B cell (primary cell): ENCODE measurements around the gene PRUNE2. TPM values are rescaled to one million over a fixed set of nuclear protein-coding genes. Genes with fewer than 3 reads are reported as not detected.

Experiments
- ATAC-seq: fragments of 200-7000 bp; cut with Tn5 transposase; one replicate; pipeline ENCODE4 v1.10.0; 2021; ENCODE audit warnings: low read depth, mild to moderate bottlenecking, moderate number of reproducible peaks, moderate library complexity
- CTCF ChIA-PET: fragments of 350-600 bp; sonication (Branson Sonifier 250); formaldehyde crosslinking; loops from one replicate; lab custom pipeline; 2021; ENCODE audit warnings: antibody characterized with exemption, inconsistent platforms; lab: Charles Lee
- POLR2A ChIA-PET: fragments of 350-600 bp; sonication (Branson Sonifier 250); formaldehyde crosslinking; loops from one replicate; lab custom pipeline; 2021; ENCODE audit warnings: antibody characterized with exemption; lab: Charles Lee
- DNase-seq: peaks from one replicate; pipeline ENCODE4 v3.0.0; 2013
- H2AFZ ChIP-seq: 2 replicates; pipeline ENCODE4 v1.6.1; 2012; ENCODE audit warnings: mild to moderate bottlenecking, low read depth, low read length; ENCODE audit not compliant: insufficient read depth, poor library complexity, severe bottlenecking
- H3K27ac ChIP-seq, 2 donors: 1 replicate in 1 of 2; 2 replicates in 1 of 2; pipeline ENCODE4 v1.5.1; 2012 to 2013; ENCODE audit warnings: low read length in 2 of 2, mild to moderate bottlenecking in 2 of 2, moderate library complexity in 1 of 2
- H3K27me3 ChIP-seq, 4 experiments: fragments of 200-600 bp in 1 of 4; sonication (generic) in 1 of 4; replicated peaks in 1 of 4; 1 replicate in 2 of 4; 2 replicates in 2 of 4; pipeline versions ENCODE4 v1.6.1 to v1.7.0; 2013 to 2016; ENCODE audit warnings: low read length in 3 of 4, mild to moderate bottlenecking in 2 of 4, mixed read lengths in 1 of 4, moderate library complexity in 1 of 4; ENCODE audit not compliant: insufficient read depth in 4 of 4, control insufficient read depth in 3 of 4; ENCODE audit errors: control extremely low read depth in 1 of 4
- H3K36me3 ChIP-seq, 2 experiments: replicated peaks in 1 of 2; 1 replicate in 1 of 2; 2 replicates in 1 of 2; pipeline versions ENCODE4 v1.6.1 to v1.7.1; 2013; ENCODE audit warnings: low read length in 1 of 2; ENCODE audit not compliant: insufficient read depth in 2 of 2, control insufficient read depth in 1 of 2; ENCODE audit errors: control extremely low read depth in 1 of 2, extremely low read depth in 1 of 2
- H3K4me1 ChIP-seq, 2 donors: fragments of 200-600 bp in 1 of 2; sonication (generic) in 1 of 2; 1 replicate in 1 of 2; 2 replicates in 1 of 2; pipeline versions ENCODE4 v1.5.1 to v1.6.1; 2013 to 2017; ENCODE audit warnings: low read length in 2 of 2; ENCODE audit not compliant: control insufficient read depth in 2 of 2, insufficient read depth in 2 of 2
- H3K4me2 ChIP-seq: replicated peaks from 2 replicates; pipeline ENCODE3; 2012; ENCODE audit warnings: mild to moderate bottlenecking, low read depth, low read length; ENCODE audit not compliant: poor library complexity, severe bottlenecking
- H3K4me3 ChIP-seq, 5 experiments: fragments of 200-600 bp in 1 of 5; sonication (generic) in 1 of 5; 1 replicate in 3 of 5; 2 replicates in 2 of 5; pipeline versions ENCODE4 v1.5.1 to v1.7.0; 2011 to 2016; ENCODE audit warnings: low read length in 4 of 5, mild to moderate bottlenecking in 4 of 5, low read depth in 2 of 5, control low read depth in 1 of 5, moderate library complexity in 1 of 5; ENCODE audit not compliant: insufficient read depth in 1 of 5; ENCODE audit errors: control extremely low read depth in 1 of 5, extremely low read depth in 1 of 5
- H3K79me2 ChIP-seq: fragments of 200-600 bp; sonication (generic); one replicate; pipeline ENCODE4 v1.6.0; 2016; ENCODE audit warnings: low read length; ENCODE audit not compliant: control insufficient read depth, insufficient read depth
- H3K9ac ChIP-seq: fragments of 200-600 bp; sonication (generic); 2 replicates; pipeline ENCODE4 v1.6.1; 2017; ENCODE audit warnings: mild to moderate bottlenecking, low read length, moderate library complexity
- H3K9me3 ChIP-seq, 3 donors: one replicate each; pipeline versions ENCODE4 v1.6.1 to v1.7.1; 2013; ENCODE audit warnings: low read length in 2 of 3; ENCODE audit not compliant: control insufficient read depth in 2 of 3, insufficient read depth in 1 of 3; ENCODE audit errors: control extremely low read depth in 1 of 3
- H4K20me1 ChIP-seq: 2 replicates; pipeline ENCODE4 v1.6.0; 2012; ENCODE audit warnings: mild to moderate bottlenecking, low read length; ENCODE audit not compliant: insufficient read depth, control insufficient read depth, poor library complexity, severe bottlenecking
- H3K27ac Mint-ChIP-seq: one replicate; pipeline ENCODE4 v1.8.0; 2021; ENCODE audit warnings: mixed read lengths
- H3K27me3 Mint-ChIP-seq: one replicate; pipeline ENCODE4 v1.8.0; 2021; ENCODE audit warnings: mixed read lengths
- H3K4me1 Mint-ChIP-seq: one replicate; pipeline ENCODE4 v1.8.0; 2021; ENCODE audit warnings: mixed read lengths
- H3K4me3 Mint-ChIP-seq: one replicate; pipeline ENCODE4 v1.8.0; 2021; ENCODE audit warnings: mixed read lengths
- H3K9me3 Mint-ChIP-seq: one replicate; pipeline ENCODE4 v1.8.0; 2022; ENCODE audit warnings: mixed read lengths; ENCODE audit not compliant: insufficient read depth
- EZH2 ChIP-seq: IDR thresholded peaks from 2 replicates; pipeline ENCODE4 v1.6.1; 2012; ENCODE audit warnings: borderline replicate concordance, low read depth, mild to moderate bottlenecking, moderate library complexity, low read length; ENCODE audit not compliant: insufficient read depth, poor library complexity, severe bottlenecking
- WGBS: methylation state at CpG from one replicate; pipeline ENCODE4 v1.1.5; 2013; ENCODE audit warnings: missing lambda C conversion rate; ENCODE audit not compliant: insufficient coverage; 5-methylcytosine and 5-hydroxymethylcytosine counted together
- intact Hi-C: fragments of 100-400 bp; cut with micrococcal nuclease; formaldehyde crosslinking; loops from one replicate; pipeline ENCODE4 v1.10.0; 2022
- polyA plus RNA-seq: library from polyadenylated mRNA; depleted of rRNA; stranded (reverse); fragments of >200 nt; gene quantifications from 2 replicates; pipeline ENCODE4 v1.2.3, GENCODE V29; 2012
- total RNA-seq, 2 donors: library from RNA; stranded (reverse); fragments of 120-200 nt in 1 of 2; gene quantifications; 1 replicate in 1 of 2; 2 replicates in 1 of 2; pipeline versions ENCODE4 v1.2.3 to v1.2.4, GENCODE V29; 2013 to 2022
- TF ChIP-seq, protein P1 (sequence below): fragments of 200-600 bp; IDR thresholded peaks from one replicate; pipeline ENCODE4 v1.8.0; 2022; ENCODE audit warnings: antibody characterized with exemption, mild to moderate bottlenecking

Gene PRUNE2
- total and polyA plus RNA-seq, 2 donors (not counting 1 experiment from before 2014, with no cell fraction given): 0.12 TPM; not detected in 1

- TF ChIP-seq, protein P1, sequence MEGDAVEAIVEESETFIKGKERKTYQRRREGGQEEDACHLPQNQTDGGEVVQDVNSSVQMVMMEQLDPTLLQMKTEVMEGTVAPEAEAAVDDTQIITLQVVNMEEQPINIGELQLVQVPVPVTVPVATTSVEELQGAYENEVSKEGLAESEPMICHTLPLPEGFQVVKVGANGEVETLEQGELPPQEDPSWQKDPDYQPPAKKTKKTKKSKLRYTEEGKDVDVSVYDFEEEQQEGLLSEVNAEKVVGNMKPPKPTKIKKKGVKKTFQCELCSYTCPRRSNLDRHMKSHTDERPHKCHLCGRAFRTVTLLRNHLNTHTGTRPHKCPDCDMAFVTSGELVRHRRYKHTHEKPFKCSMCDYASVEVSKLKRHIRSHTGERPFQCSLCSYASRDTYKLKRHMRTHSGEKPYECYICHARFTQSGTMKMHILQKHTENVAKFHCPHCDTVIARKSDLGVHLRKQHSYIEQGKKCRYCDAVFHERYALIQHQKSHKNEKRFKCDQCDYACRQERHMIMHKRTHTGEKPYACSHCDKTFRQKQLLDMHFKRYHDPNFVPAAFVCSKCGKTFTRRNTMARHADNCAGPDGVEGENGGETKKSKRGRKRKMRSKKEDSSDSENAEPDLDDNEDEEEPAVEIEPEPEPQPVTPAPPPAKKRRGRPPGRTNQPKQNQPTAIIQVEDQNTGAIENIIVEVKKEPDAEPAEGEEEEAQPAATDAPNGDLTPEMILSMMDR: no peak
- TF ChIP-seq EZH2: no peak
- POLR2A ChIA-PET: no interaction called here
- CTCF ChIA-PET: no interaction called here
- Histone ChIP-seq H3K4me3 (no peak overlapping the region), H3K36me3 (no peaks in the 10 kb centered on the region), H3K9ac (no peak overlapping the region), H3K79me2 (no peaks in the 10 kb centered on the region), H3K27me3 (peaks cover 0 to 28% (median 9%) of the 10 kb centered on the region in 4 experiments), H3K9me3 (no peaks in the 10 kb centered on the region), H3K4me1 (peaks cover 3 to 6% of the 10 kb centered on the region in 2 donors), H2AFZ (no peak overlapping the region), H3K27ac (no peak overlapping the region), H4K20me1 (no peaks in the 10 kb centered on the region), H3K4me2 (no peak overlapping the region)
- WGBS: 44% methylated on average over 3 of the region's 5 CpGs
- Mint-ChIP-seq H3K4me1 (peaks cover 12% of the 10 kb centered on the region), H3K4me3 (no peak overlapping the region), H3K27me3 (peaks cover 40% of the 10 kb centered on the region), H3K27ac (no peak overlapping the region), H3K9me3 (no peaks in the 10 kb centered on the region)
- DNase-seq (no peak), ATAC-seq (no peak)
- intact Hi-C loops: no loop called here
Observed at GRCh38 chr9:76693912-76694311, 212.0 kb downstream of the PRUNE2 start.

DNA sequence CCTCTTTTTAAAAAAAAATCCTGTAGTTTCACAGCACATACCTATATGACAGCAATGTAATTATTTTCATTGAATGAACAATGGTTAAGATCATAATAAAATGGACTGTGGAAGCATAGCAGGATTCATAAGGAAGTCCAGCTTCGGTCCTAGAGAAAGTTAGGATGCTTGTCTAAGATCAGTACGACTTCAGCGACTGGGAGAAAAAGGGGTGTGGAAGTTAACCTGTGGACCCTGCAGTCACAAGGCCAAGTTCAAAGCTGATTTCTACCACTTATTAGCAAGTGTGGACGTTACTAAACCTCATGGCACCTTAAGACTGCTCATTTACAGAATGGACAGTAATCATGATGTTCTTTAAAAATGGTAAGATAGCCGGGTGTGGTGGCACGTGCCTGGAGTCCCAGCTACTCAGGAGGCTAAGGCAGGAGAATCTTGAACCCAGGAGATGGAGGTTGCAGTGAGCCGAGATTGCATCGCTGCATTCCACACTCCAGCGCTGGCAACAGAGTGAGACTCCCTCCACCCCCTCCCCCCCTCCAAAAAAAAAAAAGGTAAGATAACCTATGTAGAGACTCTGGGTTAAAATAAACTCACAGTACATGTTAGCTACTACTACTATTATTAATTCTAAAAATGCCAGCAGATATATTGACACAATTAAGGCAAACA is 213.3 kb downstream of the PRUNE2 start:
- H3K9me3 Mint-ChIP-seq: no peaks in the 10 kb centered on the region
- H4K20me1 ChIP-seq: no peaks in the 10 kb centered on the region
- H3K79me2 ChIP-seq: no peaks in the 10 kb centered on the region
- ATAC-seq: no peak
- POLR2A ChIA-PET: no interaction called here
- H3K27me3 Mint-ChIP-seq: peaks cover 44% of the 10 kb centered on the region
- H3K27ac ChIP-seq: no peak overlapping the region
- CTCF ChIA-PET: no interaction called here
- H3K4me2 ChIP-seq: no peak overlapping the region
- no peaks in the 10 kb centered on the region for H3K36me3 ChIP-seq
- no peak overlapping the region for H3K9ac ChIP-seq
- H3K4me3 ChIP-seq: no peak overlapping the region
- H3K4me1 Mint-ChIP-seq: peaks cover 12% of the 10 kb centered on the region
- peaks cover 3 to 6% of the 10 kb centered on the region in 2 donors for H3K4me1 ChIP-seq
- DNase-seq: no peak
- TF ChIP-seq, protein P1: no peak
- no peak for TF ChIP-seq EZH2
- no peak overlapping the region for H3K4me3 Mint-ChIP-seq
- peaks cover 0 to 28% (median 9%) of the 10 kb centered on the region in 4 experiments for H3K27me3 ChIP-seq
- H3K9me3 ChIP-seq: no peaks in the 10 kb centered on the region
- H2AFZ ChIP-seq: no peak overlapping the region
- intact Hi-C loops: no loop called here
- no peak overlapping the region for H3K27ac Mint-ChIP-seq
- whole genome bisulfite sequencing: 100% methylated on average over 2 of the region's 9 CpGs
